Neural progenitor cell (in vitro differentiated cells): ENCODE data around the gene CADPS. TPM values are rescaled to one million over a fixed set of nuclear protein-coding genes. Genes with fewer than 3 reads are reported as not detected.
A peak's percentile ranks its signal among the peaks of the same experiment; 100 is the strongest.

Source experiments
- DNase-seq: peaks from one replicate; pipeline ENCODE4 v3.0.0-alpha.2; 2016; ENCODE audit warnings: low spot score
- H2AFZ ChIP-seq: fragments of 200-600 bp; sonication (generic); replicated peaks from 2 replicates; pipeline ENCODE4 v1.6.1; 2016; ENCODE audit warnings: antibody characterized with exemption
- H3F3A ChIP-seq: fragments of 200-600 bp; sonication (generic); 2 replicates; pipeline ENCODE4 v1.6.1; 2016; ENCODE audit warnings: antibody characterized with exemption, low read depth
- H3K27ac ChIP-seq: fragments of 200-600 bp; sonication (generic); 2 replicates; pipeline ENCODE4 v1.5.1; 2016; ENCODE audit warnings: mild to moderate bottlenecking
- H3K27me3 ChIP-seq: fragments of 200-600 bp; sonication (generic); 2 replicates; pipeline ENCODE4 v1.6.1; 2016; ENCODE audit warnings: mild to moderate bottlenecking, moderate library complexity
- H3K36me3 ChIP-seq: fragments of 200-600 bp; sonication (generic); 2 replicates; pipeline ENCODE4 v1.5.1; 2016
- H3K4me1 ChIP-seq: fragments of 200-600 bp; sonication (generic); 2 replicates; pipeline ENCODE4 v1.6.1; 2016; ENCODE audit warnings: mixed run types
- H3K4me2 ChIP-seq: fragments of 200-600 bp; sonication (generic); 2 replicates; pipeline ENCODE4 v1.6.1; 2016
- H3K4me3 ChIP-seq: fragments of 200-600 bp; sonication (generic); 2 replicates; pipeline ENCODE4 v1.5.1; 2016
- H3K79me2 ChIP-seq: fragments of 200-600 bp; sonication (generic); 2 replicates; pipeline ENCODE4 v1.6.1; 2016; ENCODE audit warnings: low read depth
- H3K9ac ChIP-seq: fragments of 200-600 bp; sonication (generic); 2 replicates; pipeline ENCODE4 v1.6.1; 2016
- H3K9me3 ChIP-seq: fragments of 200-600 bp; sonication (generic); 2 replicates; pipeline ENCODE4 v1.5.1; 2016; ENCODE audit warnings: low read depth
- H4K20me1 ChIP-seq: fragments of 200-600 bp; sonication (generic); 2 replicates; pipeline ENCODE4 v1.6.1; 2016; ENCODE audit warnings: low read depth
- H3K27ac Mint-ChIP-seq: 3 replicates; pipeline ENCODE4 v1.8.0; 2021; ENCODE audit warnings: mixed read lengths
- H3K27me3 Mint-ChIP-seq: 2 replicates; pipeline ENCODE4 v1.8.0; 2022; ENCODE audit warnings: low read depth, mild to moderate bottlenecking, inconsistent platforms, moderate library complexity, mixed read lengths; ENCODE audit not compliant: insufficient read depth
- H3K36me3 Mint-ChIP-seq: 3 replicates; pipeline ENCODE4 v1.8.0; 2021; ENCODE audit warnings: mixed read lengths
- H3K4me1 Mint-ChIP-seq: 3 replicates; pipeline ENCODE4 v1.8.0; 2021; ENCODE audit warnings: mixed read lengths
- H3K4me3 Mint-ChIP-seq: 3 replicates; pipeline ENCODE4 v1.8.0; 2021; ENCODE audit warnings: mild to moderate bottlenecking, moderate library complexity, mixed read lengths
- H3K9me3 Mint-ChIP-seq: 3 replicates; pipeline ENCODE4 v1.8.0; 2020; ENCODE audit warnings: mixed read lengths
- EZH2 ChIP-seq: fragments of 200-600 bp; sonication (generic); IDR thresholded peaks from 2 replicates; pipeline ENCODE4 v1.6.1; 2017; ENCODE audit warnings: antibody characterized with exemption, mild to moderate bottlenecking, moderate library complexity
- EZH2phosphoT487 ChIP-seq: fragments of 200-600 bp; sonication (generic); IDR thresholded peaks from 2 replicates; pipeline ENCODE4 v1.6.1; 2017; ENCODE audit warnings: antibody characterized with exemption
- total RNA-seq: library from RNA; depleted of rRNA; stranded (reverse); fragments of >200 nt; gene quantifications from 2 replicates; pipeline ENCODE4 v1.2.3, GENCODE V29; 2015; ENCODE audit warnings: low replicate concordance
- TF ChIP-seq, protein P1 (sequence below): fragments of 200-600 bp; sonication (generic); IDR thresholded peaks from 2 replicates; pipeline ENCODE4 v1.5.1; 2017; ENCODE audit warnings: antibody characterized with exemption, mild to moderate bottlenecking

CADPS gene
- total RNA-seq, 1 donor from 2014 or later = 17.3 TPM

DNA sequence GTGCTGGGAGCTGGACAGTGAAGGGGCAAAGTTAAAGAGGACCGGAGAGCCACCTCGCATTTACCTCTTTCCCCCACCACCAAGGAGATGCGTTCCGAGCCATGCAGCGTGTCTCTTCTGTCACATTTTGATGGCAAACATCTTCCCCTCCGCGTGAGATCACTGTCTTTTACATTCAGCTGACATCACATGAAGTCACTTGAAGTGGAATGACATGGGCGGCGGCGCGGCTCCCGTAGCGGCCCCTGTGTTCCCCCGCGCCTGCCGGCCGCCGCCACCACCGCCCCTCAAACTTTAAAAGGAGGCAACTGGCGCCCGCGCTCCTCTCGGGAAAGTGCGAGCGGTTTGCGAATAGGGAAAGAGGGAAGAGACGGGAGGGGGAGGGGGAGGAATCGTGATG, 502.0 kb downstream of the CADPS start, which contains the start of gene FEZF2:
FEZF2 (minus strand) TSS at position 336 of the 400 bp plus-strand sequence. CDS start 682 bp downstream, outside the sequence.
- peak; percentile 79 for DNase-seq
- TF ChIP-seq, protein P1, sequence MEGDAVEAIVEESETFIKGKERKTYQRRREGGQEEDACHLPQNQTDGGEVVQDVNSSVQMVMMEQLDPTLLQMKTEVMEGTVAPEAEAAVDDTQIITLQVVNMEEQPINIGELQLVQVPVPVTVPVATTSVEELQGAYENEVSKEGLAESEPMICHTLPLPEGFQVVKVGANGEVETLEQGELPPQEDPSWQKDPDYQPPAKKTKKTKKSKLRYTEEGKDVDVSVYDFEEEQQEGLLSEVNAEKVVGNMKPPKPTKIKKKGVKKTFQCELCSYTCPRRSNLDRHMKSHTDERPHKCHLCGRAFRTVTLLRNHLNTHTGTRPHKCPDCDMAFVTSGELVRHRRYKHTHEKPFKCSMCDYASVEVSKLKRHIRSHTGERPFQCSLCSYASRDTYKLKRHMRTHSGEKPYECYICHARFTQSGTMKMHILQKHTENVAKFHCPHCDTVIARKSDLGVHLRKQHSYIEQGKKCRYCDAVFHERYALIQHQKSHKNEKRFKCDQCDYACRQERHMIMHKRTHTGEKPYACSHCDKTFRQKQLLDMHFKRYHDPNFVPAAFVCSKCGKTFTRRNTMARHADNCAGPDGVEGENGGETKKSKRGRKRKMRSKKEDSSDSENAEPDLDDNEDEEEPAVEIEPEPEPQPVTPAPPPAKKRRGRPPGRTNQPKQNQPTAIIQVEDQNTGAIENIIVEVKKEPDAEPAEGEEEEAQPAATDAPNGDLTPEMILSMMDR = no peak
- TF ChIP-seq EZH2 (peak; percentile 94), EZH2phosphoT487 (peak; percentile 85)
- Mint-ChIP-seq H3K9me3 (peaks cover 4% of the 10 kb centered on the region), H3K27me3 (peaks cover 86% of the 10 kb centered on the region), H3K4me3 (peak within 1 kb of the TSS; percentile 87), H3K27ac (peak within 1 kb of the TSS; percentile 90), H3K4me1 (peaks cover 59% of the 10 kb centered on the region), H3K36me3 (peaks cover 11% of the 10 kb centered on the region)
- Histone ChIP-seq H3K9ac (no peak within 1 kb of the TSS), H4K20me1 (peaks cover 92% of the 10 kb centered on the region), H2AFZ (no peak within 1 kb of the TSS), H3K9me3 (no peaks in the 10 kb centered on the region), H3K4me2 (peak within 1 kb of the TSS; percentile 81), H3K79me2 (no peaks in the 10 kb centered on the region), H3K4me3 (peak within 1 kb of the TSS; percentile 46), H3K36me3 (no peaks in the 10 kb centered on the region), H3K4me1 (peaks cover 72% of the 10 kb centered on the region), H3K27ac (peak within 1 kb of the TSS; percentile 34), H3K27me3 (peaks cover 100% of the 10 kb centered on the region), H3F3A (peaks cover 84% of the 10 kb centered on the region)

DNA sequence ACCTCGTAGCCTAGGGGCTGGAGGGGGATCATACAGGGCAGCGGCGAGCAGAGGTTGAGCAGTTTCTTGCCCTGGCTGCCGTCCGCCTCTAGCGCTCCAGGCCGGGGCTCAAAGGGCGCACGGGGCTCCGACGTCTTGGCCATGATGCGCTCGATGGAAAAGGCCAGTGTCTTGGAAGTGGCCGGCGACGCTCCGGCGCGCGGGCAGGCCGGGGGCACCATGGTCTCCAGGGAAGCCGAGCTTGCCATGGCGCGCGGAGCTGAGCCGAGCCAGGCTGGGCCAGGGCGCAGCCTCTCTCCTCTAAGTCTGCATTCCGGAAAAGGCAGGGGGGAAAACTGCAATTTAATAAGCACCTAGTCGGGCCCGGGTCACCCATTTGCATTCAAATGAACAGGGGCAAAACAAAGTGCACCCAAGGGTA, 502.6 kb downstream of the CADPS start:
- H3K27me3 ChIP-seq = peaks cover 100% of the 10 kb centered on the region
- H3K27me3 Mint-ChIP-seq = peaks cover 88% of the 10 kb centered on the region
- H3K27ac ChIP-seq = no peak overlapping the region
- H3F3A ChIP-seq = peaks cover 84% of the 10 kb centered on the region
- no peak overlapping the region for H2AFZ ChIP-seq
- peaks cover 4% of the 10 kb centered on the region for H3K9me3 Mint-ChIP-seq
- H3K27ac Mint-ChIP-seq = no peak overlapping the region
- H3K36me3 Mint-ChIP-seq = peaks cover 11% of the 10 kb centered on the region
- no peak overlapping the region for H3K9ac ChIP-seq
- H3K79me2 ChIP-seq = no peaks in the 10 kb centered on the region
- peak overlapping the region; percentile 46 for H3K4me3 ChIP-seq
- TF ChIP-seq, protein P1 = no peak
- TF ChIP-seq EZH2 (peak; percentile 79), EZH2phosphoT487 (peak; percentile 59)
- H3K4me3 Mint-ChIP-seq = peak overlapping the region; percentile 87
- peaks cover 62% of the 10 kb centered on the region for H3K4me1 Mint-ChIP-seq
- H3K9me3 ChIP-seq = no peaks in the 10 kb centered on the region
- H3K4me2 ChIP-seq = peak overlapping the region; percentile 81
- H3K4me1 ChIP-seq = peaks cover 72% of the 10 kb centered on the region
- H3K36me3 ChIP-seq = no peaks in the 10 kb centered on the region
- H4K20me1 ChIP-seq = peaks cover 92% of the 10 kb centered on the region
- peak; percentile 62 for DNase-seq

- no peaks in the 10 kb centered on the region for H3K36me3 ChIP-seq
- H3K9me3 ChIP-seq = no peaks in the 10 kb centered on the region
- peaks cover 76% of the 10 kb centered on the region for H3K4me1 ChIP-seq
- H3K4me3 ChIP-seq = peak overlapping the region; percentile 46
- no peak overlapping the region for H3K27ac ChIP-seq
- no peaks in the 10 kb centered on the region for H3K79me2 ChIP-seq
- Mint-ChIP-seq H3K36me3 (peaks cover 11% of the 10 kb centered on the region), H3K4me1 (peaks cover 64% of the 10 kb centered on the region), H3K9me3 (peaks cover 4% of the 10 kb centered on the region), H3K4me3 (peak overlapping the region; percentile 90), H3K27me3 (peaks cover 88% of the 10 kb centered on the region), H3K27ac (no peak overlapping the region)
- no peak overlapping the region for H3K9ac ChIP-seq
- peak overlapping the region; percentile 81 for H3K4me2 ChIP-seq
- peaks cover 84% of the 10 kb centered on the region for H3F3A ChIP-seq
- H4K20me1 ChIP-seq = peaks cover 95% of the 10 kb centered on the region
- peak; percentile 64 for DNase-seq
- peaks cover 100% of the 10 kb centered on the region for H3K27me3 ChIP-seq
- TF ChIP-seq EZH2phosphoT487 = peak; percentile 83
- TF ChIP-seq EZH2 = peak; percentile 76
- TF ChIP-seq, protein P1 = no peak
- H2AFZ ChIP-seq = no peak overlapping the region
Observed at GRCh38 chr3:62371720-62372591, 503.3 kb downstream of the CADPS start.
